H1 (cell line): ENCODE results near the gene PLEKHN1. TPM values are rescaled to one million over a fixed set of nuclear protein-coding genes. Genes with fewer than 3 reads are reported as not detected.

Source experiments
- CTCF ChIA-PET: fragments of 300-600 bp; sonication (Branson Sonifier 250); formaldehyde crosslinking; loops from one replicate; lab custom pipeline; 2021; ENCODE audit not compliant: partially characterized antibody; lab: Charles Lee
- POLR2A ChIA-PET: fragments of 300-600 bp; sonication (Branson Sonifier 250); formaldehyde crosslinking; loops from one replicate; lab custom pipeline; 2021; ENCODE audit warnings: inconsistent platforms; ENCODE audit not compliant: partially characterized antibody; lab: Charles Lee
- DNase-seq, 2 experiments: peaks; one replicate each; pipeline versions ENCODE4 v3.0.0 to v3.0.0-alpha.2; 2010 to 2022; ENCODE audit warnings: low spot score in 2 of 2, low read depth in 1 of 2, mixed read lengths in 1 of 2
- FAIRE-seq: peaks from 2 replicates; lab custom pipeline; 2011; peaks lifted over from hg19 to GRCh38; lab: Jason Lieb, UNC
- H2AFZ ChIP-seq: 2 replicates; pipeline ENCODE4 v1.8.1; 2012; ENCODE audit warnings: low read length, inconsistent platforms
- H2AK5ac ChIP-seq: 2 replicates; pipeline ENCODE4 v1.6.1; 2013; ENCODE audit warnings: low read depth, low read length
- H2BK120ac ChIP-seq: replicated peaks from 2 replicates; pipeline ENCODE3; 2013; ENCODE audit warnings: low read depth, low read length, inconsistent platforms
- H2BK12ac ChIP-seq: 2 replicates; pipeline ENCODE4 v1.6.1; 2013; ENCODE audit warnings: low read depth, low read length
- H2BK15ac ChIP-seq: 2 replicates; pipeline ENCODE4 v1.6.1; 2013; ENCODE audit warnings: low read length
- H2BK20ac ChIP-seq: 2 replicates; pipeline ENCODE4 v1.6.1; 2013; ENCODE audit warnings: low read length
- H2BK5ac ChIP-seq: 2 replicates; pipeline ENCODE4 v1.6.1; 2013; ENCODE audit warnings: low read depth, low read length
- H3K14ac ChIP-seq: 2 replicates; pipeline ENCODE4 v1.6.1; 2013; ENCODE audit warnings: inconsistent platforms; ENCODE audit not compliant: insufficient read length
- H3K18ac ChIP-seq: 2 replicates; pipeline ENCODE4 v1.6.1; 2013; ENCODE audit warnings: low read length; ENCODE audit errors: extremely low read depth
- H3K23ac ChIP-seq: 2 replicates; pipeline ENCODE4 v1.6.1; 2013; ENCODE audit warnings: inconsistent platforms; ENCODE audit not compliant: insufficient read length
- H3K23me2 ChIP-seq: 2 replicates; pipeline ENCODE4 v1.6.1; 2013; ENCODE audit warnings: low read depth, low read length
- H3K27ac ChIP-seq: 2 replicates; pipeline ENCODE4 v1.6.1; 2011; ENCODE audit warnings: low read depth, low read length, inconsistent platforms
- H3K27me3 ChIP-seq, 4 experiments: replicated peaks in 1 of 4; 1 replicate in 1 of 4; 2 replicates in 3 of 4; pipeline versions ENCODE4 v1.6.1 to v1.8.1; 2011 to 2013; ENCODE audit warnings: low read length in 3 of 4, mild to moderate bottlenecking in 3 of 4, inconsistent platforms in 2 of 4, mixed read lengths in 2 of 4, moderate library complexity in 1 of 4; ENCODE audit not compliant: control insufficient read depth in 3 of 4, insufficient read depth in 3 of 4; ENCODE audit errors: extremely low read depth in 1 of 4
- H3K36me3 ChIP-seq, 4 experiments: 2 replicates each; pipeline versions ENCODE4 v1.6.1 to v1.8.1; 2011 to 2013; ENCODE audit warnings: mild to moderate bottlenecking in 4 of 4, low read length in 3 of 4, moderate library complexity in 2 of 4, control low read depth in 1 of 4, inconsistent platforms in 1 of 4; ENCODE audit not compliant: insufficient read depth in 4 of 4, control insufficient read depth in 2 of 4
- H3K4ac ChIP-seq: replicated peaks from 2 replicates; pipeline ENCODE3; 2013; ENCODE audit warnings: low read length, low read depth, mixed read lengths, inconsistent platforms; ENCODE audit not compliant: insufficient read length
- H3K4me1 ChIP-seq, 4 experiments: replicated peaks in 1 of 4; 1 replicate in 1 of 4; 2 replicates in 3 of 4; pipeline versions ENCODE4 v1.6.1 to v1.8.1; 2011 to 2013; ENCODE audit warnings: low read length in 3 of 4, inconsistent platforms in 2 of 4, mixed read lengths in 1 of 4; ENCODE audit not compliant: insufficient read depth in 4 of 4, control insufficient read depth in 3 of 4
- H3K4me2 ChIP-seq, 2 experiments: 2 replicates each; pipeline versions ENCODE4 v1.6.1 to v1.8.1; 2011 to 2013; ENCODE audit warnings: low read depth in 2 of 2, low read length in 2 of 2, control low read depth in 1 of 2, inconsistent platforms in 1 of 2, mild to moderate bottlenecking in 1 of 2; ENCODE audit not compliant: insufficient read depth in 1 of 2
- H3K4me3 ChIP-seq, 4 experiments: fragments of 200-600, 300-600 bp in 1 of 4; sonication (generic), shearing (Covaris generic), sonication (Bioruptor Twin) in 1 of 4; 2 replicates each; pipeline versions ENCODE4 v1.5.1 to v1.8.1; 2011 to 2016; ENCODE audit warnings: low read length in 4 of 4, low read depth in 3 of 4, control low read depth in 2 of 4, inconsistent platforms in 2 of 4, mild to moderate bottlenecking in 2 of 4, mixed read lengths in 1 of 4, moderate library complexity in 1 of 4; ENCODE audit not compliant: insufficient read depth in 2 of 4; ENCODE audit errors: extremely low read depth in 1 of 4
- H3K56ac ChIP-seq: replicated peaks from 2 replicates; pipeline ENCODE3; 2013; ENCODE audit warnings: low read depth, mild to moderate bottlenecking, mixed read lengths, low read length, inconsistent platforms; ENCODE audit not compliant: insufficient read length
- H3K79me1 ChIP-seq: 2 replicates; pipeline ENCODE4 v1.6.1; 2013; ENCODE audit warnings: low read depth, low read length, control low read depth
- H3K79me2 ChIP-seq, 2 experiments: 2 replicates each; pipeline versions ENCODE4 v1.6.1 to v1.8.1; 2012 to 2013; ENCODE audit warnings: low read length in 2 of 2, mild to moderate bottlenecking in 2 of 2, inconsistent platforms in 1 of 2; ENCODE audit not compliant: insufficient read depth in 2 of 2, control insufficient read depth in 1 of 2
- H3K9ac ChIP-seq, 4 experiments: replicated peaks in 1 of 4; 1 replicate in 1 of 4; 2 replicates in 3 of 4; pipeline versions ENCODE4 v1.6.1 to v1.8.1; 2011 to 2013; ENCODE audit warnings: low read depth in 3 of 4, low read length in 3 of 4, control low read depth in 2 of 4, mild to moderate bottlenecking in 2 of 4, moderate library complexity in 2 of 4, inconsistent platforms in 1 of 4; ENCODE audit errors: extremely low read depth in 1 of 4
- H3K9me3 ChIP-seq, 2 experiments: 2 replicates each; pipeline versions ENCODE4 v1.6.1 to v1.8.1; 2012 to 2013; ENCODE audit warnings: mild to moderate bottlenecking in 2 of 2, moderate library complexity in 2 of 2, control low read depth in 1 of 2, inconsistent platforms in 1 of 2, low read depth in 1 of 2, low read length in 1 of 2, mixed read lengths in 1 of 2; ENCODE audit not compliant: insufficient read depth in 2 of 2
- H4K20me1 ChIP-seq, 2 experiments: replicated peaks in 1 of 2; 2 replicates each; pipeline versions ENCODE3 to v1.8.1; 2011 to 2013; ENCODE audit warnings: inconsistent platforms in 2 of 2, low read length in 2 of 2, mild to moderate bottlenecking in 1 of 2; ENCODE audit not compliant: insufficient read depth in 2 of 2, control insufficient read depth in 1 of 2
- H4K5ac ChIP-seq: 2 replicates; pipeline ENCODE4 v1.6.1; 2013; ENCODE audit warnings: low read length, low read depth, mixed read lengths, inconsistent platforms; ENCODE audit not compliant: insufficient read length
- H4K8ac ChIP-seq: 2 replicates; pipeline ENCODE4 v1.8.0; 2013; ENCODE audit warnings: mild to moderate bottlenecking, moderate library complexity, low read length, inconsistent platforms; ENCODE audit not compliant: insufficient read depth; ENCODE audit errors: extremely low read depth
- H4K91ac ChIP-seq: replicated peaks from 2 replicates; pipeline ENCODE3; 2013; ENCODE audit warnings: low read length, mixed read lengths, inconsistent platforms; ENCODE audit not compliant: insufficient read length
- BRCA1 ChIP-seq: IDR thresholded peaks from 2 replicates; pipeline ENCODE4 v1.6.1; 2012; ENCODE audit warnings: low read depth, low read length, improper control_type of control experiment
- CEBPB ChIP-seq: IDR thresholded peaks from 2 replicates; pipeline ENCODE4 v1.6.1; 2012; ENCODE audit warnings: low read depth, low read length
- HDAC2 ChIP-seq, 2 experiments: fragments of 300-600 bp in 1 of 2; sonication (generic) in 1 of 2; IDR thresholded peaks; 2 replicates each; pipeline ENCODE4 v1.6.1; 2011 to 2012; ENCODE audit warnings: low read depth in 2 of 2, low read length in 2 of 2, mild to moderate bottlenecking in 2 of 2, moderate library complexity in 2 of 2, borderline replicate concordance in 1 of 2, inconsistent platforms in 1 of 2
- NRF1 ChIP-seq: IDR thresholded peaks from 2 replicates; pipeline ENCODE4 v1.6.1; 2011; ENCODE audit warnings: mild to moderate bottlenecking, low read depth, low read length, improper control_type of control experiment
- YY1 ChIP-seq: IDR thresholded peaks from 2 replicates; pipeline ENCODE4 v1.6.1; 2011; ENCODE audit warnings: low read depth, mild to moderate bottlenecking, low read length
- ZNF274 ChIP-seq: IDR thresholded peaks from 2 replicates; pipeline ENCODE4 v1.7.0; 2012; ENCODE audit warnings: low read length, borderline replicate concordance; ENCODE audit errors: extremely low read depth
- WGBS, 2 experiments: shearing (Covaris generic) in 1 of 2; methylation state at CpG; one replicate each; pipeline versions ENCODE4 v1.1.6 to v1.1.7; 2013 to 2015; ENCODE audit warnings: low lambda C conversion rate in 2 of 2, mixed read lengths in 2 of 2, inconsistent platforms in 1 of 2, low coverage in 1 of 2, missing lambda C conversion rate in 1 of 2; ENCODE audit not compliant: insufficient replicate concordance in 2 of 2, insufficient coverage in 1 of 2, insufficient read length in 1 of 2; ENCODE audit errors: extremely low coverage in 1 of 2, missing lambda C conversion rate in 1 of 2; 5-methylcytosine and 5-hydroxymethylcytosine counted together
- polyA plus RNA-seq, 7 experiments: library from polyadenylated mRNA; depleted of rRNA in 3 of 7; stranded (reverse) in 5 of 7; unstranded in 2 of 7; fragments of >200 nt in 5 of 7; fragments of 200-250 nt in 2 of 7; gene quantifications; 1 replicate in 5 of 7; 2 replicates in 1 of 7; 4 replicates in 1 of 7; pipeline versions ENCODE4 v1.2.1 to v1.2.3, GENCODE V29; 2011 to 2013; ENCODE audit warnings: missing spikeins in 2 of 7, mixed read lengths in 2 of 7
- total RNA-seq: library from RNA; stranded (reverse); fragmentation: NEBNext Ultra II Directional; extraction: Animal tissue kit (Norgen Biotek cat#: 25700); gene quantifications from 2 replicates; pipeline ENCODE4 v1.2.1, GENCODE V29; 2021
- TF ChIP-seq, protein P1 (sequence below): IDR thresholded peaks from 2 replicates; pipeline ENCODE4 v1.6.1; 2011; ENCODE audit warnings: low read length, improper control_type of control experiment
- TF ChIP-seq, protein P2 (sequence below): IDR thresholded peaks from 2 replicates; pipeline ENCODE4 v1.6.1; 2011; ENCODE audit warnings: low read depth, mild to moderate bottlenecking, low read length; ENCODE audit not compliant: insufficient read depth

PLEKHN1 gene
- total and polyA plus RNA-seq, 2 of the 8 experiments (the other 6 are each of a cell fraction or from before 2014, with no cell fraction given) = 0.39 to 1.5 TPM

DNA sequence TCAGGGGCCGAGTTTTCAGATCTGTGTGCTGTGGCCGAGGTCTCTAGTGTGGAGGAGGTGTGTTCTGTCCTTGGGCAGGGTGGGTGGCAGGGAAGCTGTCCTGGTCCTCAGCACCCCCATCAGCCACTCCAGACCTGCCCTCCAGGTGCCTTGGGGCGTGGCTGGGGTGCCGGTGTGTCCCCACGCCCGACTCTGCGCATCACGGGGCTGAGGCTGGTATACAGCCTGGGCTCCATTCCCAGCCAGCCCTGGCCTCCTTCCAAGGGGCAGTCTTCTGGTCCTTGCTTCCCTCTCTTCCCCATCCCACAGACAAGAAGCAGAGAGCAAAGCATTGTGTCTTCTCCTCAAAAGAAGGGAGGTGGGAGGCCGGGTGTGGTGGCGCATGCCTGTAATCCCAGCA, 38.5 kb upstream of the PLEKHN1 start:
- Histone ChIP-seq H3K79me1 (no peaks in the 10 kb centered on the region), H4K20me1 (peaks cover 22 to 24% of the 10 kb centered on the region in 2 experiments), H3K36me3 (peaks cover 0 to 8% (median 0%) of the 10 kb centered on the region in 4 experiments; a peak in 1 of 8 replicates), H2BK15ac (no peak overlapping the region), H4K91ac (no peak overlapping the region), H3K14ac (no peak overlapping the region), H3K4me1 (peaks cover 0 to 28% (median 12%) of the 10 kb centered on the region in 4 experiments; a peak in 6 of 7 replicates), H3K27me3 (peaks cover 84 to 99% (median 96%) of the 10 kb centered on the region in 4 experiments), H3K4ac (no peak overlapping the region), H2BK12ac (no peak overlapping the region), H3K9ac (no peak overlapping the region), H2AFZ (no peak overlapping the region), H2AK5ac (no peak overlapping the region), H3K4me2 (no peak overlapping the region), H3K23me2 (peaks cover 6% of the 10 kb centered on the region; the same call in 1 of the 2 replicates), H3K27ac (no peak overlapping the region), H3K9me3 (no peaks in the 10 kb centered on the region), H4K5ac (no peak overlapping the region), H3K4me3 (no peak overlapping the region), H3K23ac (no peak overlapping the region), H4K8ac (no peak overlapping the region), H3K18ac (no peak overlapping the region), H3K56ac (no peak overlapping the region), H2BK5ac (no peak overlapping the region), H2BK20ac (no peak overlapping the region), H3K79me2 (no peaks in the 10 kb centered on the region), H2BK120ac (no peak overlapping the region)
- FAIRE-seq (no peak), DNase-seq (no peak)
- 85% methylated on average over 8 of the region's 10 CpGs; no CpG with 5 or more reads in 1 of the 2 experiments for WGBS, 2 experiments
- ChIA-PET CTCF (interaction anchor here (1.3 to 4.6 kb wide), 3 partner anchors 12 to 31 kb away, joined by 3 to 45 read pairs (median 18); partner anchors contain the start of gene NOC2L), POLR2A (interaction anchor here (0.9 to 4.0 kb wide), 3 partner anchors 12 to 14 kb away, joined by 3 to 28 read pairs (median 14); no protein-coding TSS in a partner anchor)
- TF ChIP-seq ZNF274 (no peak), CEBPB (no peak), BRCA1 (no peak), YY1 (no peak), HDAC2 (IDR thresholded peaks at IDR 0.05; ENCODE audit: borderline replicate concordance in 1 of 2, low read depth in 2 of 2, low read length in 2 of 2) (no peak), NRF1 (no peak)
- TF ChIP-seq, protein P1, sequence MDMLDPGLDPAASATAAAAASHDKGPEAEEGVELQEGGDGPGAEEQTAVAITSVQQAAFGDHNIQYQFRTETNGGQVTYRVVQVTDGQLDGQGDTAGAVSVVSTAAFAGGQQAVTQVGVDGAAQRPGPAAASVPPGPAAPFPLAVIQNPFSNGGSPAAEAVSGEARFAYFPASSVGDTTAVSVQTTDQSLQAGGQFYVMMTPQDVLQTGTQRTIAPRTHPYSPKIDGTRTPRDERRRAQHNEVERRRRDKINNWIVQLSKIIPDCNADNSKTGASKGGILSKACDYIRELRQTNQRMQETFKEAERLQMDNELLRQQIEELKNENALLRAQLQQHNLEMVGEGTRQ = no peak
- TF ChIP-seq, protein P2, sequence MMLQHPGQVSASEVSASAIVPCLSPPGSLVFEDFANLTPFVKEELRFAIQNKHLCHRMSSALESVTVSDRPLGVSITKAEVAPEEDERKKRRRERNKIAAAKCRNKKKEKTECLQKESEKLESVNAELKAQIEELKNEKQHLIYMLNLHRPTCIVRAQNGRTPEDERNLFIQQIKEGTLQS = no peak
